GM19025 (cell line): ENCODE measurements around the gene TBCCD1.
"Not testable (repeated sequence)": the region's sequence is repeated elsewhere in the genome, so short reads cannot be mapped to it uniquely, and the experiment has no call there.

Experiments
- ATAC-seq: cut with Tn5 transposase; IDR thresholded peaks from one replicate; pipeline ENCODE4 v1.9.1; 2021; ENCODE audit warnings: mild to moderate bottlenecking, low read depth, moderate library complexity; ENCODE audit not compliant: unreplicated experiment

TBCCD1 gene

GRCh38 chr3:186564586-186564985 lies 2.6 kb downstream of the TBCCD1 start:
- no peak for ATAC-seq

- no peak for ATAC-seq
Measured at GRCh38 chr3:186552408-186553031, 14.6 kb downstream of the TBCCD1 start.

DNA sequence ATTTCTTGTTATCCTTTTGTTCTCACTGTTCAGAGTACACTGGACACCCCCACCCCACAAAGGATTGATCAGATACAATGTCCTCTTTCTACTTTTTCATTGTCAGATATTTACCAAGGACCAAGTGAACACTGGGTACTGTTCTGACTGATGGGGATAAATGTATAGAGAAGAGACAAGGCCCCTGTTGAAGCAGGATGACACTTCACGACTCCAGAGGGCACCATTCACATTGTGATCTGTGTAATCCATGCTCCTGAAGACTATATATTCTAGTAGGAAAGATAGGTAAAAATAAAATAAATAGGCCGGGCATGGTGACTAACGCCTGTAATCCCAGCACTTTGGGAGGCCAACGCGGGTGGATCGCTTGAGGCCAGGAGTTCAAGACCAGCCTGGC lies 15.8 kb downstream of the TBCCD1 start:
- ATAC-seq: no peak

DNA sequence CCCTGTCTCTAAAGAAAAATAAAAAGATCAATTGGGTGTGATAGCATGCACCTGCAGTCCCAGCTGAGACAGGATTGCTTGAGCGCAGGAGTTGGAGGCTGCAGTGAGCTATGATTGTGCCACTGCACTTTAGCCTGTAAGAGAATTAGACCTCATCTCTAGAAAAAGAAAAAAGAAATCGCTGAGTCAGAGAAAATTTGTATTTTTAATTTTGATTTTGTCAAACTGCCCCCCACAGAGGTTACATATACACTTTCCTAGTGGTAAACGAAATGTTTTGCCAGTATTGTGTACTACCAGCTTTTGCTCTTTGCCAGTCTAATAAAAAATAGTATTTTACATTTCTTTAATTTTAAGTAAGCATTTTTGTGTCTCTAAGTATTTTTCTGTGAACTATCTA lies 17.6 kb downstream of the TBCCD1 start:
- no peak for ATAC-seq

DNA sequence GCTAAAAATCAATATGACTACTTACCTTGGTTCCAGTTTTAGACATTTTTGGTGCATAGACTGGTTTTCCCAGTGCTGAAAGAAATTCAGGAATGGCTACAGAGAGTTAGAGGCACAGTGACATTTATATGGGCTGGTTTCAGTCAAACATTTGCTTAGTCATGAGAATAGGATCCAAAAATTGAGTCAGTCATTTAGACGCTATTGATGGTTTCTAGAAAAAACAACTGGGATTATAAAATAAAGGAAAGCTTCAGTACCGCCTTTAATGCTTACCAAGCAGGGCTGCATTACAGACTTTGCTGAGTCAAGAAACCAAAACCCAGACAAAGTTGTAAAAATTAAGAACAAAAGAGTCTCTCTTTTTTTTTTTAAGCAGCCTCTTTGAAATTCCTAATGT lies 22.9 kb downstream of the TBCCD1 start, which contains the start of gene CRYGS:
CRYGS (minus strand) TSS at position 100 of the 400 bp plus-strand sequence; CDS start at position 46, 54 bp downstream.
- ATAC-seq: no peak

GRCh38 chr3:186540835-186541226 lies 26.3 kb downstream of the TBCCD1 start:
- no peak for ATAC-seq

GRCh38 chr3:186540221-186540834 lies 26.8 kb downstream of the TBCCD1 start:
- peak; percentile 34 for ATAC-seq

GRCh38 chr3:186538779-186539178 lies 28.4 kb downstream of the TBCCD1 start:
- ATAC-seq: peak; percentile 33

DNA sequence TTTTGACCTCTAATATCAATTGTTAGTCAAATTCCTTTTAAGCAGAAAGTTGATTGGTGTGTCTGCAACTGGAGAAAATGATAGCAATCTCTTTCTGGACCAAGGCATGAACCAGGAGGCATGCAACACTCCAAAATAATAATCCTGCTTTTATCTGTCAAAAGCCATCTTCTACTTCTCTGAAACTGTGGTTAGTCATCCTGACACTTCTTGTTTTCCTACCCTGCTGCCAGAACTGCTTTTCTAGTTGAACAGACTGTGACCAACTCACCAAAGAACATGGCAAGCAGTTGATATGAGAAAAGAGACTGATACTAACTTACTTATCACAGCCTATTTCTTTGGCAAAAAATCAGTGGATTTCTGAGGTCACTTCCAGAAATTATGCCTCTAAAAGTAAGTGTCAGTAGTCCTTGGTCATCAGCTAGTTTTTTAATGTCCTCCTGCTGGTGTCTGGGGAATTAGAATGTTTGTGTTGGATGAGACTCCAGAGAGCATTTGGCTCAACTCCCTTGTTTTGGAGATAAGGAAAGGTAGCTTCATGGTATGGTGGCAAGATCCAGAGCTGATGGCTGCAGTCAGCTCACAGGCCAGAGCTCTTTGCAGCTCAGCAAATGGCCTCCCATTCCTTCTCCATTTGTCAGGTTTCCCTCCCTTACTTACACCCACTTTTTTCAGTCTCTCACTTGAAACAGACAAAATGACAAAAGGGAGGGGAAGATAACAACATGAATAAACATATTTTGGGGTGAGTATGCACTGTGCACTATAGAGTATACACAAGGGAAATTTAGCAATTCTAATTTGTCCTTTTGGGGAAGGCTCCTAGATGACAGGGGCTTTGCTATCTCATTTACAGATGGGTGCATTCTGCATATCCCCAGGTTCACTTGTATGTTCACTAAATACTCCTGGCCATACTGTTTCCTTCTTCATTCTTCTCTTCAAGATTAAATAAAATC lies 30.0 kb downstream of the TBCCD1 start:
- no peak for ATAC-seq

GRCh38 chr3:186534113-186534669 lies 32.9 kb downstream of the TBCCD1 start:
- peak; percentile 68 for ATAC-seq

- ATAC-seq: peak; percentile 41
Measured at GRCh38 chr3:186532598-186533072, 34.5 kb downstream of the TBCCD1 start.

DNA sequence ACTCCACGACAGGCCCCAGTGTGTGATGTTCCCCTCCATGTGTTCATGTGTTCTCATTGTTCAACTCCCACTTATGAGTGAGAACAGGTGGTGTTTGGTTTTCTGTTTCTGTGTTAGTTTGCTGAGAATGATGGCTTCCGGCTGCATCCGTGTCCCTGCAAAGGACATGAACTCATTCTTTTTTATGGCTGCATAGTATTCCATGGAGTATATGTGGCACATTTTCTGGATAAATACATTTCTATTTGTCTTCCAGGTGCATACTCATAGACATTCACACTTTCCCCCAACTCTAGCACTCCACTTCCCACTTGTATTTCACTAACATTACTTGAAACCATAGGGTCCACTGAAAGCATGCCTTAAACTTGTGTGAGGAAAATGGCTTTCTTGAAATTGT lies 35.4 kb downstream of the TBCCD1 start:
- not testable (repeated sequence) for ATAC-seq

DNA sequence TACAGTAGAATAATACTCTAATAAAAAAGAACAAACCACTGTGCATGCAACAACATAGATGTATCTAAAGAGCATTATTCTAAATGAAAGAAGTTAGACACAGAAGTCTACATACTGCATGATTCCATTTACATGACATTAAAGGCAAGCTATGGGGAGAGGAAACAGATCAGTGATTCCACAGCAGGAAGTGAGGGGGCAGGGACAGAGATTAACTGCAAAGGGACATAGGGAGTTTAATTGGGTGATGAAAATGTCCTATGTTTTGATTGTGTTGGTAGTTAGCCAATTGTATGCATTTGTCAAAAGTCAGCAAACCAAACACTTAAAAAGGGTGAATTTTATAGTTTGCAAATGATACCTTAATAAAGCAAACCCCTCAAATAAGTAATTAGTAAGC lies 36.7 kb downstream of the TBCCD1 start:
- no peak for ATAC-seq

DNA sequence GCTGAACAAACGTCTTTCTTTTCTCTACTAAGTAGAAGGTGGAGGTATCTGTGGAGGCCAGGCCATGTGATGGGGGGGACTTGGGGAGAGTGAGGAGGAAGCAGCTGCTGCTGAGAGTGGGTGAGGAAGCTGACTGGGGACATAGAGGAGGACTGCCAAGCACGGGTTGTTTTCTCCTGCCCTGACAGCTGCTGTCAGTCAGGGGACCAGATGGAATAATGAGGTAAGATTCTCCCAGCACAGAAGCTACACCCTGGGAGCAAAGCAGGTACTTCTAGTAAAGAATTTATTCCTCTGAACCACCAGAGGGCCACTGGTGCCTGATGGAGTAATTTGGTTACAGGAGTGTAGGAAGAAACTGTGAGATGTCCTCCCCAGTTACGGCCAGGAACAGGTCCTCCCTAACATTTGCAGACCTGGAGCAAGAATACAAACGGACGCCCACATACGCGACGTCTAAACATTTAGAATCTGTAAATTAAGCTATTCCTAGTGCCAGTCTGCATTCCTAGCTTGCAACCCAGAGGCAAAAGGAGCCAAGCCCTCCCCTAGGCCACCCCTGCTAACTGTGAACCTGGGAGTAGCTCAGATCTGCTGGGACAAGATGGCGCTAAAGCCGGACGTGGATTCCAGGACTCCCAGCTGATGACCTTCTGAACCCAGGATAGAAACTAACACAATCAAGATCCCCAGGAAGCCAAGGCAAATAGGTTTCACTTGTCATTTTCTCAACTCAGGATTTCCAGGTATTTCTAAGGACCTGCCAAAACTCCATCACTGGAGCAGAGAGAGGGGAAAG lies 37.7 kb downstream of the TBCCD1 start:
- no peak for ATAC-seq

DNA sequence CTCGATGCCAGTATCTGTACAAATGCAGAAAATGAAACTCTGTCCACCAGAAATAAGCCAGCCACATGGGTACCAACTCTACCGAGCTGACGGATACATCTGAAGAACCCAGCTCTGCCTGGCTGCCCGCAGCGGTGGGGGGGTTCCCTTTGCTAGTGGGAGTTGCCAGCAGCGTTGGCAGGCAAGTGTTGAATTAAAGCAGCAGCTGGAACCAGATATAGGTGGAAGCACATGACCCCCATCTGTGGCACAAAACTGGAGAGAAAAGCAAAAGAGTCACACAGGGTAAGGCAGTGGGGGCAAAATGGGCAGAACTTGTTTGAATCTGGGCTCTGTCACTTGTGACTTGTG lies 40.9 kb downstream of the TBCCD1 start:
- ATAC-seq: peak; percentile 37

DNA sequence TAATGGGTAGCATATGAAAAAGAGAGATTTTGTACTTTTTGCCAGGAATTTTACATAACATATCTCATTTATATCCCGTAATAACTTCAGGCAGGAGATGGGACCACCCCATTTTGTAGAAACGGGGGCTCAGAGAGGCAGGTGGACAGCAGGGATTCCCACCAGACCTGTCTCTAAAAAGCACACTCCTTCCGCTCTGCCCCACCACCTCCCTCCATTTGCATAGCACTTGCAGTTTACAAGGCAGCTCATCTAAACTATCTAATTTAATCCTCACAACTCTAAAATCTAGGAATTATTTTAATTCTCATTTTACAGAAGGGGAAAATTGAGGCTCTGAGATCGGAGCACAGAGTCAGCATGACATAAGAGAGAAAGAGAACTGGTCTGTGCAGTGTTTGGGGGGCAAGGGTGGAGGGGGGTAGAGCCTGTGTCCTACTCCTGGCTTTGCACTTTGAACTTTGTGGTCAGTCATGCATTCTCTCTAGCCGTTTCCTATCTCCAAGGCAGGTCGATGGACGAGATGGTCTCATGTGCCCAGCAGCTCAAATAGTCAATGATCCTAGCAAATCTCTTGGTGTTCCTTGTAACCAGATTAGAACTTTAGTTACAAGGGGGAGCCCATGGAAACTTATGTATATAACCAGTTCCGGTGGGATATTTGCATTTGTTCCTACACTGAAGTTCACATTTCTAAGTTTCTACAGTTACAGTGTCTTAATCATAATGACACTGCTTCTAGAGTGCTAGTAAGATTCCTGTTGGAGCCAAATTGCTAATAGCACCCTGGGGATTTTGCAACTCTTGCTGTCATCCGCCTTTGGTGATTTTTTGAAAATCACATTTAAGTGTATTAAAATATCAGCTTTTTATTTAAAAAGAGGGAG lies 41.5 kb downstream of the TBCCD1 start:
- ATAC-seq: no peak

- no peak for ATAC-seq
Measured at GRCh38 chr3:186524616-186525015, 42.5 kb downstream of the TBCCD1 start.

DNA sequence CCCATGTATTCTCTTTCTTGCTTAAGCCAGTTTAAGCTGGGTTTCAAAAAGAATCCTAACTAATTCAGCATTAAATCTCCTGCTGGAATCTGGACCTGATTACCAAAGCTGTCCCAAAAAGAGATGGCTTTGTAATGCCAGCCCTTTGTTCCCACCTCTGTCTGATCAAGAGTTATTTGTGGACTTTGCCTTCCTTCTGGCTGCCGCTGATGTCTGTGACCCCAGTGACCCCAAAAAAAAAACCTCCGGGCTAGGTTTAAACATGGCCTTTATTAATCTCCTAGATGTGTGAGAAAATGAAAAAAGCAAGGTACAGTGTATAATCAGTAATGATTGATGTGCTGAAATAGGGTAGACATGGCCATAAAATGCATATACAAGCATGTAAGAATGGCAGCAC lies 43.7 kb downstream of the TBCCD1 start:
- no peak for ATAC-seq

DNA sequence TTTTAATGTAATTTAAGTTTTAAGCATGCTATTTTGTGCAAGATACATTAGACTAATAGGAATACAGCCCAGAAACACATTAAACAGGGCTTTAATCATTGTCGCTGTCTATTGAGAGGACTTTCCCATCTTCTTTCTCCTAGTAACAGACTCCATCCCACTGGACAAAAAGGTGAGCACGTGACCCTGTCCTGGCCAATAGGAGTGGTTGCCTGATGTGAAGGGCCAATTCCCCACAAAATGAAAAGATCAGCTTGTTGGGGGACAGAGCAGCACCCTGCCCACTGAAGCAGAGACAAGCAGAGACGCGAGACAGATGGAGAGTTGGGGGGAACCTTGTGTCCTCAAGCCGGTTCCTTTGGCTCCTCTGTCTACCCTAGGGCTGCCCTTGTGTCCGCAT lies 44.1 kb downstream of the TBCCD1 start:
- ATAC-seq: no peak
